Activated CD4-positive, CD25-positive, alpha-beta regulatory T cell treated with anti-CD3 and anti-CD28 coated beads, Interleukin-2, amount 50 U/mL, for 72 hours (primary cell): ENCODE data around the gene TJP1.
"Not testable (repeated sequence)": the region's sequence is repeated elsewhere in the genome, so short reads cannot be mapped to it uniquely, and the experiment has no call there.

Source experiments
- DNase-seq: peaks from one replicate; pipeline ENCODE4 v3.0.0; 2021

TJP1 gene

DNA sequence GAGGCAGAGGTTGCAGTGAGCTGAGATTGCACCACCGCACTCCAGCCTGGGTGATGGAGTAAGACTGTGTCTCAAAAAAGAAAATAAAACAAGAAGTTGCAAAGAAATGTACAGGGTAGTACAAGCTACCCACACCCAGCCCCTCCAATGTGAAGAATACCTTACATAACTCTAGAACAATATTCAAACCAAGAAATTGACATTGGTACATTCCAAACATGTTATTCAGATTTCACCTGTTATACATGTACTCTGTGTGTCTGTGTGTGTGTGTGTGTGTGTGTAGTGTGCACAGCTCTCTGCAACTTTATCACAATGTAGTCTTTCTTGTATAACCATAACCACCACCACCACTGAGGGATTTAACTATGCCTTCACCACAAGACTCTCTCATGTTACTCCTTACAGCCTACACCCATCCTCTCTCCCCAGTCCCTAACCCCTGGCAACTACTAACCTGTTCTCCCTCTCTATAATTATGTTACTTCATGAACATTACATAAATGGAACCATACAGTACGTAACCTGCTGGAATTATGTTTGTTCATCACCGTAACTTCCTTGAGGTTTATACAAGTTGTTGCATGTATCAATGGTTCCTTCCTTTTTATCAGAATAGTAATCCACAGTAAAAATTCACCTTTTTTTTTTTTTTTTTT lies 16.2 kb upstream of the TJP1 start:
- no peak for DNase-seq

GRCh38 chr15:29835301-29835700 lies 13.0 kb upstream of the TJP1 start:
- DNase-seq: no peak

GRCh38 chr15:29832709-29833108 lies 10.4 kb upstream of the TJP1 start:
- no peak for DNase-seq

DNA sequence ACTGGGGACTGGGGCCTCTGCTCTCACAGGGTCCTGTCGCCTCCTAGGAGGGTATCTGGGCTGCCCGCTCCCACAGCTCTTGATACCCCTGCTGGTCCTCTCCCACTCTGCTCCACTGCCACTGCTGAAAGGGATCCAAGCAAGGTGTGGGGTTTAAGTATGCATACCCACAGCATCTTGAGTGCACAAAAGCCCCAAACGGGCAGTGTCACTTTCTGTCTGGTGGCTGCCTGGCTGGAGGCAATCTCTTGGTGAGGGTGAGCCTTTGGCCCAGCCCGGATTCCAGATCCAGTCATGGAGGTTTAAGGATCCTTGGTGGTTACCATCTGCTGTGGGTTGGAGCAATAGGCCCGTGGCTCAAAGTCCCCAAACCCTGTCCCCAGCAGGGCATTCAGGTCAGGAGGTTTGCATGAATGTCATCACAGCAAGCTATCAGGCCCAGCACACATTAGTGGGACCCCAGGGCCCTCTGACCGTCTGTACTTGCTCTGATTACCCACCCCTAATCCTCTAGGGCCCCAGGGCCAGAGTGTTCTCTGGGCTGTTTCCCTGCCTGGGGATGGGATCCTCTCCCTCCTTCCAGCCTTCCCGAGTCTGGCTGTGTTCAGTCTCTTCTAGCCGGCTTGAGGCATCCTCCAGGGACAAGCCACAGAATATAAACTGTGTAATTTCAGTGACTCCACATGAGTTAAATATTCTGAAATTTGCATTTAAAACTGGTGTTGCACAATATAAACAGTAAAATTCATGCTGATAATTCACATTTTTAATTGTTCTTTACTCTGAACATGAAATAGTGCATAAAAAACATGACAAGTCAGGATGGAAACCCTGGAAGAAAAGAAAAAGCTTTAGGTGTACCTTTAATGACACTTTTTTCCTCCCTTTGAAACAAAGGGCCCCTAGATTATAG lies 4.9 kb upstream of the TJP1 start:
- DNase-seq: no peak

- DNase-seq: no peak
Observed at GRCh38 chr15:29825227-29825626, 3.0 kb upstream of the TJP1 start.

DNA sequence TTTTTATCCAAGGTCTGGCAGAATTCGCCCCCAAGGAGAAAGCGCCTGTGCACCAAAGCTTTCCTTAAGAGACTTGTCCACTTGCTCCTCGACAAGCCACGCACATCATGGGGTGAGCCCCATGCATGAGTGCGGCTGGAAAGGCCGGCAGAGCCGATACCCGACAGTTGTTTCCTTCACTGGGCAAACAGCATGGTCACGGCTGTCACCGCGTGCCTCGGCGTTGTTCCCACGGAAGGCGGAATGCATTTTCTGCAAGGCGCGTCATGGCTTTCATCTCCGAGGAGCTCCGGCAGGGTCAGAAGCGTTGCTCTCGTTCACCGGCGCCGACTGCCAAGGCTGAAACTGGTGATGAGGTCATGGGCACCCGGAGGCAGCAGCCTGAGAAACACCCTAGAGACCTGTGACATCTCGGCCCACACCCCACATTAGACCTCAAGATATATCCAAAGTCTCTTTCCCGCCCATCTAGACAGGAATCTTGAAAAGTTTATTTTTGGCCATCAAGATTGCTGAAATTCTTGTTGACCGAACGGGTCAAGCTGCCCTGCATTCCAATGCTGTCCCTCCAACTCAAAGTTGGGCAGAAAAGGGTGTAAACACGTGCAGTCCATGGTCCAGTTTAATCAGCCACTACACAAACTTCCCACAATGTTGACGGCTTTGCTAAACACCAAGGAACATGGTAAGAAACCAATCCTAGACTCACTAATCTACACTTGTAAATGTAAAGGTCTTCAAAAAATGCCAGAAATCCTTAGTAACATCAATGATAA lies 604 bp upstream of the TJP1 start:
- no peak for DNase-seq

- peak; percentile 31 for DNase-seq
Observed at GRCh38 chr15:29821416-29822099, 710 bp downstream of the TJP1 start.

DNA sequence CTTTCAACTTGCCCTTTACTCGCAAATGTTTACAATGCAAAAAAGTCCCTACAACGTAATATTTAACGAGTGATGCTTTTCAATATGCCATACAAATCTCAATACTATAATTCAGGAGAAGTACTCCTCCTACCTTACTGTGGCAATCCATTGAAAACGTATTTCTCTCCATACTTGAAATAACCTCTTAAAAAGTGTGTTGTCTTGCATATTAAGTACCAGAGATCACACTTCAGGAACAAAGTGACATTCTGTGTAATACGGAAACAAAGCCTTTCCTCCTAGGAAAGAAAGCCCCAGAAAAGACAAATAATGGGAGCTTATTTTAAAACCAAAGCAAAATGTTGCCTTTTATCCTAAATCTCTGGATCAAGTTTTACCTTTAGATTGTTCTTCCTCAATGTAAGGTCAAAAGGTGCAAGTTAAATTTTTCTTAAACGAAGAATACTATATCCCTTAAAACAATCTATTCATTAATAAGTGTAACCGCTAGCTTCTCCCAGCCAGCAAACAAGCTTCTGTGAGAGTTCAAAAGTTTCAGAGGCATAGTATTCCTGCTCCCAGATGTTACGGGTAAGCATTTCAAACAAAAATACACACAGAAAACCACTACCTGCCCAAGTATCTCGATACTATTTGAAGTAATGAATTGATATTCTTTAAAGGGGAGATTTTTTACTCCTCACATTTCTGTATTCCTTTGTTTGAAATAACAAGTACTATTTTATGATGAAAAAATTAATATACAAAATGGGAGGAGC lies 1.7 kb downstream of the TJP1 start:
- DNase-seq: no peak

DNA sequence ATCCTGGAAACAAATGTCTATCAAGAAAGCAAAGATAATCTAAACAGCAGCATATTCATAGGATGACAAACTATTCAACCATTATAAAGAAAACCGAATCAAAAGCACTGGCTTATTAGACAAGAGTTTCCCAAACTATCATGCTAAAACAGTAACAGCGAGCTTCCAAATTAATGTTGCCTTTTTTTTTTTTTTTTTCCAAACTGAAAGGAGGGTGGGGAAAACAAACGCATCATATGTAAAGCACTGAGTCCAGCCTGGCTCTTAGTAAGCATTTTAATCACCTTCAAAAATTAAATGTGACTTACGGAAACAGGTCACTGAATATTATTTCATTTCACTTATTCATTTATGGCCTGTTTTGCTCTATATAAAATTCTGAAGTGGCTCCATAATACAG lies 2.3 kb downstream of the TJP1 start:
- no peak for DNase-seq

GRCh38 chr15:29818141-29818540 lies 4.1 kb downstream of the TJP1 start:
- DNase-seq: no peak

- not testable (repeated sequence) for DNase-seq
Observed at GRCh38 chr15:29817455-29817854, 4.8 kb downstream of the TJP1 start.

- no peak for DNase-seq
Observed at GRCh38 chr15:29815000-29815710, 7.1 kb downstream of the TJP1 start.

DNA sequence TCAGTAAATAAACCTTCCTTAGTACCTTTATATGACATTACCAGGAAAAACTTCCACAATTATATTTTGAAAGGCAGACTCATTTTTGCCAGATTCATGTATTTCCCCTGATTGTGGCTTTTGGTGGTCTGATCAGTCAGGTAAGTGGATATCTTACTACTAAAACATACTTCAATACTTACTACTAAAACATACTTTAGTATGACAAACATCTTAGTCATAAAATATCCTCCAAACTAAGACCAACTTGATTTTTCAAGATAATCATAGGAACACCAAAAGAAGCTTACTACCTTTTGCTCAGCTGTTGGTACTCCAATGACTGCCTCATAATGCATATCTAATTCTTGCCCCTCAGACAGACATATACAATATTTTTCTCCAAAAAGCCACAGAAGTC lies 9.3 kb downstream of the TJP1 start:
- DNase-seq: no peak

- DNase-seq: no peak
Observed at GRCh38 chr15:29812384-29812694, 9.9 kb downstream of the TJP1 start.

- no peak for DNase-seq
Observed at GRCh38 chr15:29811691-29812383, 10.4 kb downstream of the TJP1 start.

GRCh38 chr15:29805708-29806104 lies 16.6 kb downstream of the TJP1 start:
- no peak for DNase-seq

DNA sequence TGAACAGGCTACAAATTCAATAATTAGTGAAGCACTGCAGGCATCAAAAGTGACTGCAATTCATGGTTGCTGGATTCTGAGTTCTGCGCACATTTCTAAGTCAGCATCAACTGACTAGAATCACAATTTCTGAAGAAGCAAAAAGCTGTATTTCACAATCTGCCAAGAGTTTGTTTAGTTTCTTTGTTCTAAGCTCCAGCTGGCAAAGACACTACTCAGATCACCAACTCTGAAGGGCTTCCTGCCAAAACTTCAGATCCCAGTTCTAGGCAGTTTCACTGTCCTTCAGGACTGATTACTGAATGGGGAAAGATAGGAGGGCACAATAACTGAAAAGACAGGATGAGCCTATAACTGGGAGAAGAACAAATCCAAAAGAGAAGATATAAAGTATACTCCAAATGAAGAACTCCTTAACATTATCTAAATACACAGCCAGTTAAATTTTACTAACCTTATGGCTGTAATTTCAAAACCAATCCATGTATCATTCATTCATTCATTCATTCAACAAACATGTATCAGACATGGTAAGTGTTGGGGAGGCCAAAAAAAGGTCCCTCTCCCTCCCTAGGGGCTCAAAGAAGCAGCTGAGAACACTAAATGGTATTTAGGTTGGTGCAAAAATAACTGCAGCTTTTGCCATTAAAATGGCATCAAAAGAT lies 17.1 kb downstream of the TJP1 start:
- DNase-seq: no peak

- no peak for DNase-seq
Observed at GRCh38 chr15:29802411-29802810, 19.9 kb downstream of the TJP1 start.

GRCh38 chr15:29800491-29801366 lies 21.5 kb downstream of the TJP1 start:
- DNase-seq: no peak
